AG04450 (cell line): ENCODE data around the gene MEGF11. TPM values are rescaled to one million over a fixed set of nuclear protein-coding genes. Genes with fewer than 3 reads are reported as not detected.

Experiments used
- CTCF ChIA-PET: fragments of 300-600, 350-600 bp; formaldehyde crosslinking; extraction: SDS; loops from one replicate; lab custom pipeline; 2022; ENCODE audit warnings: antibody characterized with exemption, inconsistent platforms; lab: Charles Lee
- POLR2A ChIA-PET: fragments of 350-600 bp; formaldehyde crosslinking; extraction: SDS; loops from one replicate; lab custom pipeline; 2021; ENCODE audit warnings: antibody characterized with exemption, inconsistent platforms; lab: Yijun Ruan, JAX
- DNase-seq: peaks from one replicate; pipeline ENCODE4 v3.0.0-alpha.2; 2011; ENCODE audit warnings: low read depth, low spot score
- H3K27ac ChIP-seq: one replicate; pipeline ENCODE4 v1.5.1; 2012; ENCODE audit warnings: low read depth, low read length, control low read depth
- H3K27me3 ChIP-seq: one replicate; pipeline ENCODE4 v1.6.0; 2012; ENCODE audit warnings: low read length; ENCODE audit not compliant: control insufficient read depth, insufficient read depth
- H3K4me3 ChIP-seq: 2 replicates; pipeline ENCODE4 v1.5.1; 2011; ENCODE audit warnings: mild to moderate bottlenecking, low read depth, low read length, control low read depth
- H3K9me3 ChIP-seq: 2 replicates; pipeline ENCODE4 v1.5.1; 2012; ENCODE audit warnings: low read length; ENCODE audit not compliant: control insufficient read depth, insufficient read depth
- CTCF ChIP-seq: IDR thresholded peaks from 2 replicates; pipeline ENCODE4 v1.5.1; 2011; ENCODE audit warnings: low read depth, low read length, control low read depth, inconsistent platforms
- polyA plus RNA-seq: library from polyadenylated mRNA; depleted of rRNA; stranded (reverse); fragments of >200 nt; gene quantifications from 2 replicates; pipeline ENCODE4 v1.2.3, GENCODE V29; 2011

The MEGF11 gene
- polyA plus RNA-seq, 1 experiment = not detected

- TF ChIP-seq CTCF = no peak
- peaks cover 48% of the 10 kb centered on the region for H3K27me3 ChIP-seq
- DNase-seq = no peak
- ChIA-PET POLR2A (no interaction called here), CTCF (no interaction called here)
- H3K27ac ChIP-seq = no peak overlapping the region
- H3K4me3 ChIP-seq = no peak overlapping the region
- no peaks in the 10 kb centered on the region for H3K9me3 ChIP-seq
Measured at GRCh38 chr15:66184936-66185790, 68.4 kb downstream of the MEGF11 start.

- Histone ChIP-seq H3K27me3 (peaks cover 49% of the 10 kb centered on the region), H3K9me3 (no peaks in the 10 kb centered on the region), H3K27ac (no peak overlapping the region), H3K4me3 (no peak overlapping the region)
- ChIA-PET CTCF (no interaction called here), POLR2A (no interaction called here)
- no peak for DNase-seq
- TF ChIP-seq CTCF = no peak
Measured at GRCh38 chr15:66184492-66184891, 69.1 kb downstream of the MEGF11 start.

GRCh38 chr15:66180531-66181097 is 72.9 kb downstream of the MEGF11 start:
- H3K27ac ChIP-seq = no peak overlapping the region
- TF ChIP-seq CTCF = no peak
- DNase-seq = no peak
- peaks cover 34% of the 10 kb centered on the region for H3K27me3 ChIP-seq
- ChIA-PET POLR2A (no interaction called here), CTCF (no interaction called here)
- no peaks in the 10 kb centered on the region for H3K9me3 ChIP-seq
- H3K4me3 ChIP-seq = no peak overlapping the region

- no peaks in the 10 kb centered on the region for H3K9me3 ChIP-seq
Measured at GRCh38 chr15:66178531-66178910, 75.0 kb downstream of the MEGF11 start.

More at GRCh38 chr15:66178531-66178910, 75.0 kb downstream of the MEGF11 start:
- Histone ChIP-seq H3K4me3 (no peak overlapping the region), H3K27ac (no peak overlapping the region), H3K27me3 (peaks cover 32% of the 10 kb centered on the region)
- no peak for TF ChIP-seq CTCF
- POLR2A ChIA-PET = no interaction called here
- CTCF ChIA-PET = no interaction called here
- DNase-seq = no peak
